Adipose tissue (tissue), 3 donors: ENCODE measurements around the gene TNIP2. TPM values are rescaled to one million over a fixed set of nuclear protein-coding genes. Genes with fewer than 3 reads are reported as not detected.
"Not testable (repeated sequence)": the region's sequence is repeated elsewhere in the genome, so short reads cannot be mapped to it uniquely, and the experiment has no call there.

Source experiments
- H3K27ac ChIP-seq: one replicate; pipeline ENCODE4 v1.5.1; 2013; ENCODE audit warnings: low read depth, low read length
- WGBS, 3 donors: extraction: QIAGEN DNeasy Blood & Tissue Kit; methylation state at CpG; one replicate each; pipeline ENCODE4 v1.1.7; 2013; 5-methylcytosine and 5-hydroxymethylcytosine counted together
- polyA plus RNA-seq, 3 donors: library from polyadenylated mRNA; stranded (reverse); fragments of 200-250 nt; gene quantifications; one replicate each; pipeline ENCODE4 v1.2.3, GENCODE V29; 2013
- donor health status: healthy with polysubstance abuse.
- donor health status: Bipolar disorder and iron deficiency.
- donor health status: healthy.

The TNIP2 gene
- polyA plus RNA-seq, 3 donors: 18.2 to 52.9 (median 52.5) TPM

DNA sequence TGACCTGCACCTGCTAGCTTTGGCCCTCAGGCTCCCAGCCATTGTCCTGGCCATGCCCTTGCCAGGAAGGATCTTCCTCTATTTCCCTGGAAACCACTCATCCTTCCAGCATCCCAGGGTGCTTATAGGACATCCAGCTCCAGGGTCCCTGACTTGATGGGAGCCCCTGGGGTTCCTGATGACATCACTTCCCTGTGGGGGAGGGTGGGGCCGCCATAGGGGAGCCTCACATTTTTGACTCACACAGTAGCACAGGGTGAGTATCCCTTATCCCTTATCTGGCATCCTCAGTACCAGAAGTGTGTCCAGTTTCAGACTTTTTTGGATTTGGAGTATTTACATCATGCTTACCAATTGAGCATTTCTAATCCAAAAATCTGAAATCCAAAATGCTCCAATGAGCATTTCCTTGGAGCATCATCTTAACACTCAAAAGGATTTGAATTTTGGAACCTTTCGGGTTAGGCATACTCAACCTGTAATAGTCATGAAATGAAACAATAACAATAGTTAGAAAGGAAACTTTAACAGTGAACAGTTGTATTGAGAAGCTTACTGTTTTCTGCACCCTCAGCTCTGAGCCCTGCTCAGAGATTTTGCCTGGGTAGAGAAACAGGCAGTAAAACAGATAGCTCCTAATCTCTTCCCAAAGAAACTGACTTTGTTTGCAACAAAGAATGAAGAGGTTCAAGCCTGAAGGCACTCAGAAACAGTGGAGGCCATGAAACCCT is 22.1 kb downstream of the TNIP2 start:
- H3K27ac ChIP-seq: no peak overlapping the region
- WGBS, 3 donors: 84 to 97% (median 88%) methylated on average over 2 of the region's 2 CpGs

- 81 to 90% (median 89%) methylated on average over 21 of the region's 21 CpGs for WGBS, 3 donors
- H3K27ac ChIP-seq: no peak overlapping the region
These were observed 22.9 kb downstream of the TNIP2 start for GRCh38 chr4:2733001-2733843.

DNA sequence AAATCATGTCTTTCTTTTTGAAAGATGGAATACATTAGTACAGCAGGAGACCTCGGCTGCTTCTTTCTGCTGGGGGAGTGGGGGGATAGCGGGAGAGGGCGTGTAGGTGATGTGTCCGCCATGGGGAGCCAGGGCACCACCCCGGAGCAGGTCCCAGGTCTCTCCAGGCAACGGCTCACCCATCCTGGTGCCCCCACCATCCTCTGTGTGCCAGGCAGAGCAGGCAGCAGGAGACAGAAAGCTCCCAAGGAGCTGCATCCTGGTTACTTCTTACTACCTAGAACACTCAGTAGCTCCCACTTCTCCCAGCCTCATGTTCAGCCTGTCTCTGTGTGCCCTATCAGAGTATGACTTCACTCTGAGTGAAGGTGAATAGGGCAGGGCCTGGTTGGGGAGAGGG is 23.6 kb downstream of the TNIP2 start:
- WGBS, 3 donors: 91 to 94% (median 91%) methylated on average over 6 of the region's 6 CpGs
- no peak overlapping the region for H3K27ac ChIP-seq

- WGBS, 3 donors: 87 to 92% (median 88%) methylated on average over 28 of the region's 28 CpGs
These were observed 24.2 kb downstream of the TNIP2 start for GRCh38 chr4:2731907-2732317.

DNA sequence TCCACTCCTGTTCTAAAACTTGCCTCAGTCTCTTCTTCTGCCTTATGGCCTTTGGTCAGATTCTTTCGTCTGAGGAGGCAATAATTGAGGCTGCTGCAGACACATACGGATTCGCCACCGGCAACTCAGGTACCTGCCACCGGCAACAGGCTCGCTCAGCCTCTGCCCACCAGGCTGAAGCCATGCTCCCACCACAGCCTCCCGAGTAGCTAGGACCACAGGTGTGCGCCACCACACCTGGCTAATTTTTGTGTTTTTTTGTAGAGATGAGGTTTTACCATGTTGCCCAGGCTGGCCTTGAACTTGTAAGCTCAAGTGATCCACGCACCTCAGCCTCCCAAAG is 26.6 kb downstream of the TNIP2 start:
- WGBS, 3 donors: 96 to 99% (median 98%) methylated on average over 9 of the region's 9 CpGs
- no peak overlapping the region for H3K27ac ChIP-seq

More at GRCh38 chr4:2731907-2732317, 24.2 kb downstream of the TNIP2 start:
- H3K27ac ChIP-seq: no peak overlapping the region

GRCh38 chr4:2728806-2729532 is 27.2 kb downstream of the TNIP2 start:
- H3K27ac ChIP-seq: no peak overlapping the region
- 97 to 98% (median 97%) methylated on average over 12 of the region's 12 CpGs for WGBS, 3 donors

DNA sequence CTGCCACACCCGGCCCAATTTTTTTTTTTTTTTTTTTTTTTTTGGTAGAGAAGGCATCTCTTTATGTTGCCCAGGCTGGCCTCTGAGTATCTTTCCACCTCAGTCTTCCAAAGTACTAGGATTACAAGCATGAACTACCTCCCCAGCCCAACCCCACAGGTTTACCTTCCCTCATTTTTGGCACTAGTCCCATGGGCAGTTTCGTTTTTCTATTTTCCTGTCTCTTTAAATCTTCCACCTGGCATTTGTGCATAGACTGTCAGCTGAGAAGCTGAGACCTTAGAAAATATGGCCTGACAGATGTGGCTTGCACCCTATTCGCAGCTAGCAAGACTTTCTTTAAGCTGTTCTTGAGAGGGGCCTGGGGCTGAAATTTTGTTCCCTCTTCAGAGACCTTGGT is 27.9 kb downstream of the TNIP2 start:
- no peak overlapping the region for H3K27ac ChIP-seq
- WGBS, 3 donors: 76 to 90% (median 88%) methylated on average over 3 of the region's 3 CpGs

- 96 to 97% (median 97%) methylated on average over 16 to 17 of the region's 17 CpGs for WGBS, 3 donors
- not testable (repeated sequence) for H3K27ac ChIP-seq
These were observed 29.3 kb downstream of the TNIP2 start for GRCh38 chr4:2726881-2727280.

- WGBS, 3 donors: 93 to 100% (median 93%) methylated on average over 4 of the region's 4 CpGs
- H3K27ac ChIP-seq: no peak overlapping the region
These were observed 30.8 kb downstream of the TNIP2 start for GRCh38 chr4:2725380-2725779.

GRCh38 chr4:2723751-2724150 is 32.4 kb downstream of the TNIP2 start:
- 86 to 96% (median 94%) methylated on average over 3 of the region's 3 CpGs for WGBS, 3 donors
- no peak overlapping the region for H3K27ac ChIP-seq

- H3K27ac ChIP-seq: no peak overlapping the region
- WGBS, 3 donors: 95 to 97% (median 95%) methylated on average over 9 of the region's 9 CpGs
These were observed 34.1 kb downstream of the TNIP2 start for GRCh38 chr4:2722033-2722432.

DNA sequence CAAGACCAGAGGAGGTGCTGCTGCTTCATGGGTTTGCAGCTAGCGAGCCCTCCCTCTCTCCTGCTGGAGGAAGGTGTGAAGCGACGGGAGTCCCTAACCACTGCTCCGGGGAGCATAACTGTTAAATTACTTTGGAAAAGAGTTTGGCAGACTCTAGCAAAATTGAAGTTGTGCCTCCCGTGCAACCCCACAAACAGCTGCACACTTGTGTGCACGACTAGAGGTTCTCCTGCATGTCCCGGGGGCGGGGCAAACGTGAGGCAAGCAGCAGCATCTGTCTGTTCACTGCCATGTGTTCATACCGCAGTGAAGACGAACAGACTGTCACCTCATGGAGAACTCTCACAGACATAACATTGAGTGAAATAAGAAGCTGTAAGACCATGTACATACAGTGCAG is 34.5 kb downstream of the TNIP2 start:
- H3K27ac ChIP-seq: no peak overlapping the region
- WGBS, 3 donors: 88 to 90% (median 90%) methylated on average over 11 of the region's 11 CpGs

DNA sequence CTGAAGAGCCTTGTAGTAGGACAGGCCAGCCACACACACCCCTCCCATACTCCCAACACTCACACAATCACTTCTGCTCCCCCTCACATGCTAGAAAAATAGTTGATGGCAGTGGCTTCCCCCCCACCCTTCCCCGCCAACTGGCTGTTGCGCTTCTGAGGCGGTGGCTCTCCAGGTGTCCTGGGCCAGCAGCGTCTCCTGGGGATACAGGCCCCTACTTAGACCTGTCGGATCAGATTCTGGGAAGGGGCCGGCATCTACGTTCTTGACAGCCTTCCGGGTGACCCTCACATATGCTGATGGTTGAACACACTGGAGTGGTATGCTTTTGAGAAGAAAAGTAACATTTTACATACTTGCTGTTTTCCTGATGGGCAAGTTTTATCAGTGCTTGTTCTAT is 39.9 kb downstream of the TNIP2 start:
- 93 to 96% (median 96%) methylated on average over 8 of the region's 8 CpGs for WGBS, 3 donors
- no peak overlapping the region for H3K27ac ChIP-seq

DNA sequence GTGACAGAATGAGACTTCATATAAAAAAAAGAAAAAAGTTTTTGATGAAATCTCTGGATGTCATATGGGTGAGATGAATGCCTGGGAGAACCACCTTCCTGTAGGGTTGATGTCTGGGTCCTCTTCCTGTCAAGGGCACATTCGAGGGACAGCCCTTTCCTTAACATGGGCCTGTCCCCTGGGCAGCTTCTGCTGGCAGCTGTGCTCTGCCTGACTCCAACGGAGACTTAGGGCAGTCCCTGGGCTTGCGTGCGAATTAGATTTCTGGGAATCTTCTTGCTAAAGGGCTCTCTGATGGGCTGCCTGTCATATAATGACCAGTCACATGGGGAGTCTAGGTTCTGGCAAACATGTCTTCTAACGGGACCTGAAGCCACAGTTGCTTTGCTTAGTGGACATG is 40.7 kb downstream of the TNIP2 start:
- WGBS, 3 donors: 59 to 77% (median 76%) methylated on average over 5 of the region's 5 CpGs

GRCh38 chr4:2714918-2715317 is 41.2 kb downstream of the TNIP2 start:
- 48 to 63% (median 54%) methylated on average over 4 of the region's 4 CpGs for WGBS, 3 donors
- no peak overlapping the region for H3K27ac ChIP-seq

More for the DNA sequence above, 40.7 kb downstream of the TNIP2 start:
- H3K27ac ChIP-seq: no peak overlapping the region

- WGBS, 3 donors: 24 to 44% (median 30%) methylated on average over 10 of the region's 10 CpGs
- H3K27ac ChIP-seq: no peak overlapping the region
These were observed 41.9 kb downstream of the TNIP2 start for GRCh38 chr4:2714061-2714770.

- WGBS, 3 donors: 80 to 94% (median 92%) methylated on average over 5 of the region's 5 CpGs
- no peak overlapping the region for H3K27ac ChIP-seq
These were observed 42.8 kb downstream of the TNIP2 start for GRCh38 chr4:2713337-2713736.

DNA sequence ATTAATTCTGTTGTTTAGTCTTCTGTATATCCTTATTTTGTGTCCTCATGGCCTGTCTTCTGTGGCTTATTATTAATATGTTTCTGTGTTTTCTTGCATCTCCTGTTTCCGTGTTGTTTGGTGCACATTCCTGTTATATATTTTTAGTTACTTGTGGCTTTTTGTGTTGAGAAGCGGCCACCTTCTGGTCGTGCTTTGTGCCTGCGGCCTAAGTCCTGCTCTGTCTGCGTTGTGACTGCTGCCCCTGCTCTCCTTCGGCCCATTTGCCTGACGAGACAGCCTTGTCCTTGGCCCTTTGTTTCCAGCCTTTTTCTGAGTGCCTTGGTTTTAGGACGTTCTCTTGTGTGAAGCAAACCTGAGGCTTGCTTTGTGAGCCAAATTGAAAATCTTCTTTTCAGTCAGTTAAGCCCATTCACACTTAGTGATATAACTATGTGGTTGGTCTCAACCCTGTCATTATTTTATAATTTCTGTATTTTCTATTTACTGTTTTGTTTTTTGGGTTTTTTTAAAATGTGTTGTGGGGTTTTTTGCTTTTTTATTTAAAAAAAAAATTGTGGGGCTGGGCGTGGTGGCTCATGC is 43.8 kb downstream of the TNIP2 start:
- H3K27ac ChIP-seq: no peak overlapping the region
- 82 to 87% (median 87%) methylated on average over 9 of the region's 9 CpGs for WGBS, 3 donors
